HG03521 (cell line): ENCODE results near the gene ABR.
"Not testable (repeated sequence)": the region's sequence is repeated elsewhere in the genome, so short reads cannot be mapped to it uniquely, and the experiment has no call there.

Experiments
- ATAC-seq: cut with Tn5 transposase; IDR thresholded peaks from one replicate; pipeline ENCODE4 v1.9.1; 2021; ENCODE audit warnings: mild to moderate bottlenecking, moderate library complexity; ENCODE audit not compliant: unreplicated experiment

ABR gene

DNA sequence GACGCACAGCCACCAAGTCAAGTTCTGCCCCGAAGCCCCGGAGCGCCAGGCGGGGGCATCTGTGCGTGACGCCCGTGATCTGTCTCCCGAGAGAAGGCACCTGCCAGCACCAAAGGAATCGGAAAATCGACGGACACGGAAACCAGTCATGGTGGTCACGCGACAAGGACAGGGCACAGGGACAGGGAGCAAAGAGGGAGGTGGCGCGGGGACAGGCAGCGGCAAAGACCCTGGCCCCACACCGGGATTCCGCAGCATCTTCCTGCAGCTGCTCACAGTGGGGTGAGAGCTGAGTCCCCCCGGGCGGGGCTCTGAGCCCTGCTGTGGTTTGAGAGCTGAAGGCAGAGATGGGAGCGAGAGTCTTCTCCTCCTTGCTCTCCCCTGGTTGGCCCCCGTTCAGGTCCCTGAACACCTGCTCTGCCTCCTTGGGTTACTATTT, 56.4 kb downstream of the ABR start:
- no peak for ATAC-seq

DNA sequence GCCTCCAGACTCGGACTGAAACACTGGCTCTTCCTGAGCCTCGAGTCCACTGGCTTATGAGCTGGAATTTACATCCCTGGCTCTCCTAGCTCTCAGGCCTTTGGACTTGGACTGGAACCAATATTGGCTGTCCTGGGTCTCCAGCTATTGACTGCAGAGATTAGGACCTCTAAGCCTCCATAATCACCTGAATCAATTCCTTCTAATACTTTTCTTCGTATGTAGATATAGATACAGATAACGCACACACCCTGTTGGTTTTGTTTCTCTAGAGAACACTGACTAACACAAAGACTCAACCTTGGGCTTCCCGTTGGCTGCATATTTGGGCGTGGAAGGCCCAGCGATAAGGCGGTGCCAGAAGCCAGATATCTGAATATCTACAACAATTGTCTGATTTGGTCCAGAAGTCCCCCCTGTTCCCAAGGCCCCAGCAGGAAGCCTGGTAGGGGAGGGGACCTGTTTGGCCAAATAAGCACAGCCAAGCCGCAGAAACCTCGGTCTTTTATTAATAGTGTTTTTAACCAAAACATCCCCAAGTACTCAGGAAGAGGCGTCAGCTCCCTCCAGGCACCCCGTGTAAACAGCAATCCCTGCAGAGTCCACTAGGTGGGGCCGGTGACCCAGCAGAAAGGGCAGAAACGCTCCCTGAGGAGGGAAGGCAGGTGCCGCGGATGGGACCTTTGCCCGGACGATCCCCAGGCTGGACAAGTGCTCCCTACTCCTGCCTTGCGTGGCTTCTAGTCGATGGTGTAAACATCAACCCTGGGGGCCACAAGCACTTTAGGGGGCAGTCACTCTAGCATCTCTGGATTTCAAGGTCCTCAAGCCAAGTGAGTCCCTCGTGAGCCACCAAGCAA, 57.0 kb downstream of the ABR start:
- ATAC-seq, result no peak

DNA sequence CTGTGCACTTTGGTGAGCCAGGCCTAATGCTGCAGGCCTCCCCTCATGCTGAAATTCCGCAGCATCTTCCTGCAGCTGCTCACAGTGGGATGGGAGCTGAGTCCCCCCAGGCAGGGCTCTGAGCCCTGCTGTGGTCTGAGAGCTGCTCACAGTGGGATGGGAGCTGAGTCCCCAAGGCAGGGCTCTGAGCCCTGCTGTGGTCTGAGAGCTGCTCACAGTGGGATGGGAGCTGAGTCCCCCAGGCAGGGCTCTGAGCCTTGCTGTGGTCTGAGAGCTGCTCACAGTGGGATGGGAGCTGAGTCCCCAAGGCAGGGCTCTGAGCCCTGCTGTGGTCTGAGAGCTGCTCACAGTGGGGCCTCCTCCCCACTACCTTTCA, 58.4 kb downstream of the ABR start:
- ATAC-seq, result not testable (repeated sequence)

DNA sequence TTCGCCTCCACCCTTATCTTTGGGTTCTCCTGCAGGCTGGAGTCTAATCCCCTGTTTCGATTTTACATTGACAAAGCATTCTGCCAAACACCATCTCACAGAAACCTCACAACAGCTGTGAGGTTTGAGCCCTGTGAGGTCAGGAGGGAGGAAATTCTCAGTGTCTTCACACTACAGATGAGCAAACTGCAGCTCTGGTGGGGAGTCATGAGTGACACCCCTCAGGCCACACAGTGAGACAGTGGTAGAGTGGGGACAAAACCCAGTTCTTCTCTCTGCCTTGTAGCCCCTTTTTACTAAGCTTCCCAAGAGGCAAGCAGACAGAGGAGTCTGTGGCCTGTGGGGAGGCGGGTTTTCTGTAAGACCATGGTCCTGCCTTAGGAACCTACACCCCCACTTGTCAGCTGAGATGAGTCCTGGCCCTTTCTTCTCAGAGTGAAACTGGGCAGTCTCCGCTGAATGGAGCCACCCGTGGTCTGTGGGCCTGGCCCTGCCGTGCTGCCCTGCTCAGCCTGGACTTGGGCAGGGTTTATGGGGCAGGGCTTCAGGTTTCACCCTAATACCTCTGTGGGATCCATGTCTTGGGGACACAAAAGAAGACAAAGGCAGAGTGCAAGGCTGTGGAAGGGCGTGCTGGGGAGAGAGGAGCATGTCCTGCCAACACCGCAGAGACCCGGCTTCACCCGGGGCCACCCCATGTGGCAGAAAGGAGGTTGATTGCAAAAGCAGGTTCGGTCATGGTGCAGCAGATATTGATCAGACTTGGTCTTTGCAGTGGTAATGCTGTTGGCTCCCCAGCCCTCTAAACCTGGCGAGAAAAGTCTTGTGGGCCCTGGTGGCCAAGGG, 59.0 kb downstream of the ABR start:
- no peak for ATAC-seq

DNA sequence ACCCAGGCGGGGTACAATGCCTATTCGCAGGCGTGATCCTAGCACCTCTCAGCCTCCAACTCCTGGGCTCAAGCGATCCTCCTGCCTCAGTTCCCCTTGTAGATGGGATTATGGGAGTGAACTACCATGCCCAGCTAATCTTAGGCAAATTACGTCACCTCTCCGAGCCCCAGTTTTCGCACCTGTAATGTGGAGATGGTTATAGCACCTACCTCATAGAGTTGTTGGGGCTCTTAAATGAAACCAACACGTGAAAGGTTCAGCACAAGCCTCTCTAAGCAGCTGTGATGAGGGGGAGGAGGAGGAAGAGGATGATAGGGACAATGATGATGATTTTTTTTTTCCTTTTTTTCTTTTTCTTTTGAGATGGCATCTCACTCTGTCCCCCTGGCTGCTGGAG, 59.9 kb downstream of the ABR start:
- ATAC-seq, result no peak

DNA sequence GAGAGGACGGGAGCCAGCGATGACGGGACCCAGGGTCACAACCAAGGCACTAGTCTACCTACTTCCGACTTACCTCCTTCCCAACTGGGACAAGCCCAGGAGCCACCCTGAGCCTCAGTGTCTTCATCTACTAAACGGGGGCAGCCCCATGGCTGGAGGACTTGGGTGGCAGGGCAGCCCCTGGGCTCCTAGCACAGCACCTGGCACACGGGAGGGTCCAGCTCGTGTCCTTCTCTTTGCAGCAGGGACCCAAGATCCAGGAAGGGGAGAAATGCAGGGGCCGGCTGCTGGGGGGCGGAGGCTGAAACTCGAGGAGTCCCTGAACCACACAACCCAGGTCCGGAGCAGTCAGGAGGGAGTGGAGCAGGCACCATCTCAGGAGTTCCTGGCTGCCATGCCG, 63.2 kb downstream of the ABR start:
- no peak for ATAC-seq

DNA sequence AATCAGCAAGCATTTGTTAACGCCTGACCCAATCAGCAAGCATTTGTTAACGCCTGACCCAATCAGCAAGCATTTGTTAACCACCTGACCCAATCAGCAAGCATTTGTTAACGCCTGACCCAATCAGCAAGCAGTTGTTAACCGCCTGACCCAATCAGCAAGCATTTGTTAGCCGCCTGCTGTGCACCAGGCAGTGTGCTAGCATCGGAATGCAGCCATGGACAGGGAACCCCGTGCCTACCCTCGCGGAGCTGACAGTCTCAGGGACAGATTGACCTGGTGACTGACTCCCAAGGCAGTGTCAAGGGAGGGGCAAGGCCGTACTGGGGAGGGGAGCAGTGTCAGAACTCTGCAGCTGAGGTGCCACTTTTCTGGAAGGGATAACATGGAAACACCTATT, 66.9 kb downstream of the ABR start:
- no peak for ATAC-seq

DNA sequence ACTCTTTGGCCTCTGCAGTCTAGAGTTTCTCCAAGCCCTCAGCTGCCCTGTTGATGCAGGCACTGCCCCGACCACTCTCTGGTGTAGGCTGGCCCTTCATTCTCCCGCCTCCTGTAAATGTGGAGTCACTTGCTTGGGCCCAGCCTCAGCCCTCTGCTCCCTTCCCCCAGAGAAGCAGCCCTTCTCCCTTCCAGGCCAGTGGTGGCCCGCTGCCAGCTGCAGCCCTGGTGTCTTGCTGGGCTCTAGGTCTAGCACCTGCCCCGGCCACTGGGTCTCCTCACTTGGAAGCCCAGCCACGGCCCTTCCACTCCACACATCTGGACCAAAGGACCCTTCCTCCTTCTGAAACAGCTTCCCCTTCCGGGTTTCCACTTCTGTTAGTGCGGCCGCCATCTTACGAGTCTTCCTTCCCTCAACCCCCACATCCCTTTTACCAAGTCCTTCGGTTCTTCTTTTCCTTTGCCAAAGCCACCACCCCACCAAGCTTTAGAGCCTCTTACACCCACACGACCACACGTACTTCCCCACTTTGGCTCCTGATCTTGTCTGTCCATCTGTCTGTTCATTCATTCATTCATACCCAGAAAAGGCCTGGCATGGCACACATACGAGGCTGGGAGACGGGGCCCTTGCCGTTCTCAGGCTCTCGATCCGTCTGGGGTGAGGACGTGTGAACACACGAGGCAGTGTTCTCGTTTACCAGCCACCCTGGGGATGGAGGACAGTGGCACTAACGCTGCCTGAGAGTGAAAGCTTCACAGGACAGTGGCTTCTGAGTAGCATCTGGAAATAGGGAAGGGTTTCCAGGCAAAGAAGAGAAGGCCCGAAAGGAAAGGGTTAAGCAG, 68.0 kb downstream of the ABR start:
- ATAC-seq, result no peak

DNA sequence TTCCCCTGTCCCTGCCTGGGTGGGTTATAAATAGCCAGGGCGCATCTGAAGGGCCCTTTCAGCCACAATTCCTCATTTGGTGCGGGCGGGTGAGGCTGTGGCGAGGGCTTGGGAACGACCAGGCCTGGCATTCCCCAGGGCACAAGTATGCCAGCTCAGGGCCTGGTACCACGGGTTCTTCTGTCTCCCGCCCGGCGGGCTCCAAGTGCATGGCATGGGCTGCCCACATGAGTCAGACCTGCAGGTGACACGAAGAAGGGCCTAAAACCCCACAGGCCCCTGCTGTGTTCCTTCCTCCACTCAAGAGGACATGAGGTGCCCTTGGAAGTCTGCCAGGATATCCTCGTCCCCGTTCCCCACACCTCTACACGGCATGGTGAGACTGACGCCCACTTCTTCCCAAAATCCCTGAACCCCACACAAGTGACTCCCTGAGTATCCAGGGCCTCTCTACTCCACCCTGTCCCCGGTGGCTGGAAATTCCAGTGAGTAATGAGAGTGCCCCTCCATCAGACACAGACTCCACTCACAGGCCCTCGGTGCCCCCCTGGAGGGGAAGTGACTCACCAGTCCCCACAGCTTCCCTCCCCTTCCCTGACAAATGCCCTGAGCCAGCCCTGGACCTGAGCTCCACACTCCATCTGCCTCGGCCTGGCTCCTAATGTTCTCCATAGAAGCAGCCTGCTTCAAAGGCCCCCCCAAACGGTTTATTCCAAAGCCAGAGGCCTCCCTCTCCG, 68.8 kb downstream of the ABR start:
- ATAC-seq, result no peak

DNA sequence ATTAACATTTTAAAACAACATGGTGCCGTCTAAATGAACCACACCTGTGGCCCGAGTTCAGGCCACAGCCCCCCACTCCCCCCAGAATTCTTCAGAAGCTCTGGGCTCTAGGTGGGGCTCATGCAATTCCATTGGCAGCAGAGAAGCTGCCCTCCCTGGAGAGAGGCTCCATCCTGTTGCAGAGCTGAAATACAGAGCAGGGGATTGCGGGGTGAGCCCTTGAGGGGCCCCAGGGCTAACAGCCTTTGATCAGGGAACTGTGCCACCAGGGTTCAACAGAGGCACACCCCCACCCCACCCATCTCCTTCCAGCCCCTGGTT, 69.3 kb downstream of the ABR start:
- no peak for ATAC-seq

DNA sequence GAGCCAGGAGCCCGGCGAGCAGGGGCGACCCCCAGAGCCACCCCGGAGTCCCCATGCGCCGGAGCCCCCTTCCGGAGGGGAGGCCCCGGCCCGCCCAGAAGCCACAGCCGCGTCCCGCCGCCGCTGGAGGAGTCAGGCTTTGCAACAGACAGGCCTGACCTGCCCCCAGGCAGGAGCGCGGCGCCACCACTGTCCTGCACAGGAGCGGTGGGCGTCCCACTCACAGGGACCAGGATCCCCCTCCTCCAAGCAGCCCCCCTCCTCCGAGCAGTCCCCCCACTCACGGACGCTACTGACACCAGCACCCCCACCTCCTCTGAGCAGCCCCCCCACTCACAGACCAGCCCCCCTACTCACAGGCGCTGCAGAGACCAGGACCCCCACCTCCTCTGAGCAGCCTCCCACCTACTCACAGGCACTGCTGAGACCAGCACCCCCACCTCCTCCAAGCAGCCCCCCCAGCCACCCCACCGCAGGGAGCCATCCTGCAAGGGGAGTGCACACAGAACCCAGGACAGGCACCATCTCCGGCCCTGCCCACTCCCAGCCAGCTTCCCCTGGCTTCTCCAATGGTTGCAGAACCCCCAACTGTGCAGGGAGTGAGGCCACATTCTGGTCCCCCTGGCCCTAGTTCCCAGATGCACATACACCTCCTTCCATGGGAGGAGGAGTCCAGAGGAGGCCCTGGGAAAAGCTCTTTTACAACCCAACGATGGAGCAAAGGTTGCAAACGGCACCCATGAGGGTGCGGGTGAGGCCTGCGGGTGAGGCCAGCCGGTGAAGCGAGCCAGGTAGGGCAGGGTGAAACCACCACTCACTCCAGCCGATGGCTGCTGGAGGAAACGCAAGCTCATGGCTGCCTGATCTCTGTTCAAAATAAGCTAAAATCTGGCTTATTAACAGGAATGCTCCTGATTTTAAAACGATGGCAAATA, 69.9 kb downstream of the ABR start:
- no peak for ATAC-seq

DNA sequence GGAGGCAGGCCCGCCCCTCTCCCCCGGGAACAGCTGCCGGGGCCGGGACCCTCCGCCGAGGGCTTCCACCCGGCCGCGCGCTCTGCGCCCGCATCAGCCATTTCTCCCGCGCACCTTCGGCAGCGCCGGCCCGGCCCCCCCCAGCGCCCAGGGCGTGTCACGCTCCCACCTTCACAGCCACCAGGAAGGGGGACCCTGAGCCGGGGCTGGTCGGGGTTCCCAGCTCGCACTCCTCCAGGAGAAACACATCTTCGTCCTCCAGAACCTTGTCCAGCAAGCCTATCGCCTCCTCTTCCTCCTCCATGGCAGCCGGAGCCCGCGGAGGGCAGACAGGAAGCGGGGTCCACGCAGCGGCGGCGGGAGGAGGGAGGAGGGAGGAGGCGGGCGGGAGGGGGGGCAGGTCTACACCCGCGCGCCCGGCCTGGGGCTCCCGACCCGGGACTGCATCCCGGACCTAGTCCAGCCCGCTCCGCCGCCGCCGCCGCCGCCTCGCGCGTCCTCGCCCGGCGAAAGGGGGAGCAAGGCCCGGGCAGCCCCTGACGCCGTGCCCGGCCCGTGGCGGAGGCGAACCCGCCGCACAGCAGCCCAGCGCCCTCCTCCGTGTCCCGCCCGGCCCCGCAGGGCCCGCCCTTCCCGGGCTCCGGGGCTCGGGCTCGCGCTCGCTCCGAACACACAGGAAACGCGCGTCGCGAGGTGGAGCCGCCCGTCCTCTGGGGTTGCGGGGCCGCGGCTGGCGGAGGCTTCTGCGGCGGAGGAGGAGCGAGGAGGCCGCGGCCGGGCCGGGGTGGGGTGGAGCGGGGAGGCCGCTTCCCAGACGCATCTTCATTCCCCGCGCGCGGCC, 70.8 kb downstream of the ABR start:
- no peak for ATAC-seq

DNA sequence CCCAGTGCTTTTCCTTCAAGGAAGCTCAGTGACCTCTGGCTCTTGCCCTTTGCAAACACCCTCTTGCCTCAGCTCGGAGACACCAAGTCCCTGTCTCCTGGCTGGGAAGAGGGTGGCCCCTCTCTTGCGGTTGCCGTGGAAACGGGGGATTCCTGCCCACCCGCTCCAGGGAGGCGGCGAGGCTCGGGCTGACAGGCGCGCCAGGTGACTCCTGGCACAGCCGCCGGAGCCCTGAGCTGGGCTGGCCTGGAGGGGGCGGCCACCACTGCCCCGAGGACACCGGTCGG, 71.4 kb downstream of the ABR start:
- ATAC-seq, result no peak

DNA sequence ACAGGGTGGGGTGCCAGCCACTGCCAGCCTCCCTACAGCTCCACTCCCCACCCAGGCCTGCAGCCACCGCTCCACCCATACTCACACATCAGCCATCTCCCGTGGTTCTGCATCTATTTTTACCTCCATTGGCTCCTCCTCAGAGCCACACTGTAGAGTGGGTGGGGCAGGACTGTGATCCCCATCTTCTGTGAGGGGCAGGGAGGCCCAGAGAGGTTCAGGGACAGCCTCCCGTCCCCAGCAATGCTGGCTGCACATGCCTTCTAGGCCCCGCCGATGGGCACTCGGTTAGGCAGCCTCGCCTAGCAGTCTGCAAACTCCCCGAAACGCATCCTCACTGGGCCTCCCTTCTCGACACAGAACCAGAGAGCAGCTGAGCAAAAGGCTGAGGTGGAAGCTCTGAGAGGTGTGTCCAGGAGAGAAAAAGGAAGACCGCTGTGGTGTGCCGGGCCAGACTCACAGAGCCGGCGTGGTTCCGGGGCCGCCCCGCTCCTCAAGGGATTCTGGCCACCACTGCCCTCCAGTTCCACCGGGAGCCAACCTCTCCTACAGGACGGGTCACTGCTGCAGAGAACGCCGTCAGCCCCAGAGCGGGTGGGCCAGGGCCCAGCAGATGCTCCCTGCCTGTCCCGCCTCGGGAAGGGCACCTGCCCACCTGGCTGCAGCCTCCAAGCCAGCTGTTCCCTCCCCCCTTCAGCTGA, 71.9 kb downstream of the ABR start:
- no peak for ATAC-seq

DNA sequence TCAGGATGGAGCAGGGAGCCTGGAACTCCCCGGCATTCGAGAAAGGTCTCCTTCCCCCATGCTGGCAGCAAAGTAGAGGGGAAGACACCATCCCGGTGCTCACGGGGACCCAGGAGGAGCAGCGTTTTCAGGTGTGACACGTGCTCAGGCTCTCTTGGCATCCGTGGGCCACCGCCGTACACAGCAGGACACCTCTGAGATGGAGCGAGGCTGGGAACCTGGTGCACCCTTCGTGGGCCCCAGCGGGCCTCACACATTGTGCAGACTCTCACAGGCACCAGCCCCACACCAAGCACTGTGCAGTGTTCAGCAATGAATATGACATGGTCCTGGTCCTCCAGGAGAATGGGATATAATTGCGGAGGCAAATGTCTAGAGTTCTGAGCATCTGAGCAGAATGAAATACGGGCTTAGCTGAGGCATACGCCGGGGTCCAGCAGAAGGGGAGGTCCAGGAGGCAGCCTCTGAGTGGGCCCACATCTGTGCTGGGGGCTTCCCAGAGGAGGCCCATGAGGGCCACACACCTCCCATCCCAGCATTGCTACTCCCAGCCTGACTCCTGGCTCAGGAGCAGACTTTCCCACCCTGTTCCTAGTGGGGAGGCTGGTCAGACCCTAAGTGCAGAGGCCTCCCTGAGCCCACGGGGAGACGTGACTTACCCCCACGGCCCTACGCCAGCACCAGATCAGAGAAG, 72.6 kb downstream of the ABR start:
- no peak for ATAC-seq

DNA sequence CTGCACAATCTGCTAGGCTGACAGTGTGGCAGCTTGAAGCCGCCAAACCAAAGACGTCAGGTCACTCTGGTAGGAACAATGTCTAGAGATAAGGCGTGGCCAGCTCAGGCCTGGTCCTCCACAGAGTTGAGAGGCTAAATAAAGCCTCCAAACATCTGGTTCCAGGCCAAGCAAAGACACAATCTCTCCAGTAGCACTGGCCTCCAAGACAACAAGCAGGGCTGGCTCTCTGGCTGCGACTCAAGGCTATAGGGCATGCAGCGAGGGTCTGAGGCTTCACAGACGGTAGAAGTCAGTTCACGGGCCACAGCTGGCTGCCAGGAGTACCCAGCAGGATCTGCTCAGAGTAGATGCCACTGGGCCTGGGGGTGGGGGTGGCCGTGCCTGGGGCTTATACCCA, 75.6 kb downstream of the ABR start:
- no peak for ATAC-seq

DNA sequence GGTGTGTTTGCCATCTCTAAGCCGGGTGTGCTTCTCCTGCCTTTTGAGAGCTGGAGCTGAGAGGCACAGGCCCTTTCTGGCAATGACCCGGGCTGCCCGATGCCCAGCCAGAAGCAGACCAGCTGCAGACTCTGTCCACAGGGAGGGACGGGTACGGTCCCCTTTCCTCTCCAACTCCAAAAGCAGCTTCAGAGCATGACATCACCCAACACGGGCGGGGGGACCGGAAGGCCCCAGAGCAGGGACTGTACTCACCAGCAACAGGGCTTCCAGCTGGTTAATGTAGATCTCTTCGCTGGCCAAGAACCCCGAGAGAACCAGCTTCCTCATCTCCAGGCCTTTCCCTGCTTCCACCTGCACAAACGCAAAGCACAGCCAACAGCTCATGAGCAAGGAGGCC, 79.4 kb downstream of the ABR start:
- ATAC-seq, result no peak

DNA sequence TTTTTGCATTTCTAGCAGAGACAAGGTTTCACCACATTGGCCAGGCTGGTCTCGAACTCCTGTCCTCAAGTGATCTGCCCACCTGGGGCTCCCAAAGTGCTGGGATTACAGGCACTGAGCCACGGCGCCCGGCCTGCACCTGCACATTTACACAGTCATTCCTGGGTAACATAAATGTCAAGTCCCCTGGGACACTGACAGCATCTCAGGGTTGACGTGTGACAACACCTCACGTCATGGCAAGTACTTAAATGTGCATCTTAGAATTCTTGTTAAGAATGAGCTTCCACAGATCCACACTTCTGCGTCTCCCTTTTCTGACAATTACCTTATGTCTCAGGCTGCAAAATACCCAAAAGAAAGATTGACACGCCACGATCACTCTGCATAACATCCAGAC, 80.5 kb downstream of the ABR start:
- no peak for ATAC-seq
